CD14-positive monocyte (primary cell): Measurements from ENCODE around the gene GFI1. TPM values are rescaled to one million over a fixed set of nuclear protein-coding genes. Genes with fewer than 3 reads are reported as not detected.

Experiments
- DNase-seq, 3 donors: peaks; one replicate each; pipeline ENCODE4 v3.0.0-alpha.2; 2011 to 2022
- H2AFZ ChIP-seq: 2 replicates; pipeline ENCODE4 v1.6.0; 2012; ENCODE audit warnings: mild to moderate bottlenecking, low read depth, low read length, inconsistent platforms; ENCODE audit not compliant: insufficient read depth, poor library complexity, severe bottlenecking
- H3K27ac ChIP-seq, 2 donors: 1 replicate in 1 of 2; 2 replicates in 1 of 2; pipeline ENCODE4 v1.5.1; 2012 to 2013; ENCODE audit warnings: low read length in 2 of 2, control low read depth in 1 of 2, inconsistent platforms in 1 of 2, low read depth in 1 of 2, mild to moderate bottlenecking in 1 of 2
- H3K27me3 ChIP-seq, 2 donors: one replicate each; pipeline versions ENCODE4 v1.6.0 to v1.6.1; 2011 to 2013; ENCODE audit warnings: low read length in 2 of 2; ENCODE audit not compliant: control insufficient read depth in 2 of 2, insufficient read depth in 2 of 2
- H3K36me3 ChIP-seq, 2 donors: replicated peaks in 1 of 2; 1 replicate in 1 of 2; 2 replicates in 1 of 2; pipeline versions ENCODE4 v1.5.1 to v1.6.1; 2012 to 2013; ENCODE audit warnings: low read length in 2 of 2, control low read depth in 1 of 2, inconsistent platforms in 1 of 2, mild to moderate bottlenecking in 1 of 2; ENCODE audit not compliant: insufficient read depth in 2 of 2, control insufficient read depth in 1 of 2
- H3K4me1 ChIP-seq, 2 donors: 1 replicate in 1 of 2; 2 replicates in 1 of 2; pipeline versions ENCODE4 v1.5.1 to v1.6.1; 2012 to 2013; ENCODE audit warnings: low read length in 2 of 2, control low read depth in 1 of 2, inconsistent platforms in 1 of 2, mild to moderate bottlenecking in 1 of 2, moderate library complexity in 1 of 2; ENCODE audit not compliant: insufficient read depth in 2 of 2, control insufficient read depth in 1 of 2
- H3K4me2 ChIP-seq: replicated peaks from 2 replicates; pipeline ENCODE3; 2012; ENCODE audit warnings: low read length, moderate library complexity, mild to moderate bottlenecking; ENCODE audit not compliant: poor library complexity, severe bottlenecking; ENCODE audit errors: extremely low read depth
- H3K4me3 ChIP-seq, 3 experiments: fragments of 200-600 bp in 1 of 3; sonication (generic) in 1 of 3; replicated peaks in 1 of 3; 1 replicate in 2 of 3; 2 replicates in 1 of 3; pipeline ENCODE4 v1.5.1; 2011 to 2013; ENCODE audit warnings: low read length in 3 of 3, mild to moderate bottlenecking in 3 of 3, control low read depth in 2 of 3, low read depth in 2 of 3, inconsistent platforms in 1 of 3, moderate library complexity in 1 of 3
- H3K79me2 ChIP-seq: 2 replicates; pipeline ENCODE4 v1.6.0; 2012; ENCODE audit warnings: mild to moderate bottlenecking, control low read depth, inconsistent platforms, low read length, moderate library complexity; ENCODE audit not compliant: insufficient read depth
- H3K9ac ChIP-seq: 2 replicates; pipeline ENCODE4 v1.6.0; 2017; ENCODE audit warnings: low read length, mild to moderate bottlenecking; ENCODE audit not compliant: insufficient read depth, poor library complexity, severe bottlenecking
- H3K9me3 ChIP-seq, 2 donors: replicated peaks in 1 of 2; 1 replicate in 1 of 2; 2 replicates in 1 of 2; pipeline versions ENCODE4 v1.5.1 to v1.6.1; 2012 to 2013; ENCODE audit warnings: low read length in 2 of 2, control low read depth in 1 of 2; ENCODE audit not compliant: control insufficient read depth in 1 of 2, insufficient read depth in 1 of 2
- H4K20me1 ChIP-seq: 2 replicates; pipeline ENCODE4 v1.6.0; 2012; ENCODE audit warnings: mild to moderate bottlenecking, low read length, control low read depth, moderate library complexity; ENCODE audit not compliant: insufficient read depth
- H3K27ac Mint-ChIP-seq, 7 donors: one replicate each; pipeline ENCODE4 v1.8.0; 2020; ENCODE audit warnings: mild to moderate bottlenecking in 7 of 7, mixed read lengths in 7 of 7, moderate library complexity in 6 of 7, inconsistent platforms in 2 of 7
- H3K27me3 Mint-ChIP-seq, 3 donors: one replicate each; pipeline ENCODE4 v1.8.0; 2021 to 2022; ENCODE audit warnings: low read depth in 3 of 3, mild to moderate bottlenecking in 3 of 3, mixed read lengths in 3 of 3, moderate library complexity in 3 of 3, inconsistent platforms in 1 of 3
- H3K36me3 Mint-ChIP-seq, 2 donors: one replicate each; pipeline ENCODE4 v1.8.0; 2020; ENCODE audit warnings: mixed read lengths in 2 of 2, inconsistent platforms in 1 of 2, mild to moderate bottlenecking in 1 of 2
- H3K4me1 Mint-ChIP-seq: one replicate; pipeline ENCODE4 v1.8.0; 2020; ENCODE audit warnings: mild to moderate bottlenecking, mixed read lengths
- H3K4me3 Mint-ChIP-seq, 2 donors: one replicate each; pipeline ENCODE4 v1.8.0; 2020; ENCODE audit warnings: mild to moderate bottlenecking in 2 of 2, mixed read lengths in 2 of 2, moderate library complexity in 1 of 2
- H3K9me3 Mint-ChIP-seq, 7 donors: one replicate each; pipeline ENCODE4 v1.8.0; 2020 to 2022; ENCODE audit warnings: mixed read lengths in 7 of 7, mild to moderate bottlenecking in 6 of 7, moderate library complexity in 6 of 7, inconsistent platforms in 2 of 7
- CTCF ChIP-seq: fragments of 200-600 bp; IDR thresholded peaks from one replicate; pipeline ENCODE4 v1.8.0; 2022; ENCODE audit warnings: antibody characterized with exemption, mild to moderate bottlenecking
- WGBS: methylation state at CpG from one replicate; pipeline ENCODE4 v1.1.5; 2013; ENCODE audit warnings: missing lambda C conversion rate; ENCODE audit not compliant: insufficient coverage; 5-methylcytosine and 5-hydroxymethylcytosine counted together
- intact Hi-C, 2 donors: fragments of 100-400 bp; cut with micrococcal nuclease; formaldehyde crosslinking; loops; one replicate each; pipeline versions ENCODE4 v1.15.0 to v1.15.1; 2023
- polyA plus RNA-seq, 3 donors: library from polyadenylated mRNA; depleted of rRNA in 1 of 3; unstranded in 2 of 3; stranded (reverse) in 1 of 3; fragments of 300-500 nt in 2 of 3; fragments of >200 nt in 1 of 3; fragmentation: Illumina TruSeq in 2 of 3; gene quantifications; 1 replicate in 2 of 3; 2 replicates in 1 of 3; pipeline ENCODE4 v1.2.3, GENCODE V29; 2012 to 2021

GFI1 gene
- polyA plus RNA-seq, 3 donors = 0.35 TPM; not detected in 2

- Mint-ChIP-seq H3K9me3 (peaks cover 2 to 17% (median 4%) of the 10 kb centered on the region in 7 donors), H3K4me3 (no peak overlapping the region), H3K4me1 (no peaks in the 10 kb centered on the region), H3K27me3 (no peaks in the 10 kb centered on the region), H3K36me3 (no peaks in the 10 kb centered on the region), H3K27ac (no peak overlapping the region)
- no peak for TF ChIP-seq CTCF
- Histone ChIP-seq H3K4me2 (no peak overlapping the region), H3K9me3 (no peaks in the 10 kb centered on the region), H3K27me3 (no peaks in the 10 kb centered on the region), H3K79me2 (no peaks in the 10 kb centered on the region), H3K36me3 (no peaks in the 10 kb centered on the region), H3K4me3 (no peak overlapping the region), H3K27ac (no peak overlapping the region), H3K4me1 (no peaks in the 10 kb centered on the region), H3K9ac (no peak overlapping the region), H2AFZ (no peak overlapping the region), H4K20me1 (no peaks in the 10 kb centered on the region)
- no CpG with 5 or more reads among the region's 1 CpG for WGBS
- intact Hi-C loops = no loop called here
- no peak for DNase-seq
Observed at GRCh38 chr1:92430030-92430429, 56.7 kb downstream of the GFI1 start.

- Histone ChIP-seq H3K4me3 (no peak overlapping the region), H3K4me1 (peaks cover 0 to 4% of the 10 kb centered on the region in 2 donors)
Observed at GRCh38 chr1:92425617-92426016, 61.1 kb downstream of the GFI1 start.

More at GRCh38 chr1:92425617-92426016, 61.1 kb downstream of the GFI1 start:
- Histone ChIP-seq H3K27ac (no peak overlapping the region), H2AFZ (no peak overlapping the region), H3K9me3 (no peaks in the 10 kb centered on the region), H3K4me2 (no peak overlapping the region), H3K36me3 (no peaks in the 10 kb centered on the region), H3K27me3 (no peaks in the 10 kb centered on the region), H4K20me1 (no peaks in the 10 kb centered on the region), H3K9ac (no peak overlapping the region), H3K79me2 (no peaks in the 10 kb centered on the region)
- Mint-ChIP-seq H3K9me3 (peaks cover 0 to 1% (median 0%) of the 10 kb centered on the region in 7 donors), H3K36me3 (no peaks in the 10 kb centered on the region), H3K27me3 (peaks cover 1 to 2% (median 2%) of the 10 kb centered on the region in 3 donors), H3K4me3 (no peak overlapping the region), H3K4me1 (peaks cover 11% of the 10 kb centered on the region), H3K27ac (no peak overlapping the region)
- no peak for TF ChIP-seq CTCF
- intact Hi-C loops = no loop called here
- WGBS = 60% methylated on average over 2 of the region's 2 CpGs
- no peak for DNase-seq

Other genes with a start within 250 kb of the GFI1 start
- 1 to 10 TPM; 2.1 to 4.1 (median 2.6) TPM for gene GLMN, start 187.9 kb downstream of the GFI1 start, polyA plus RNA-seq
- gene RPAP2, start 187.9 kb downstream of the GFI1 start, polyA plus RNA-seq = 1 to 10 TPM; 4.4 to 7.8 (median 7.3) TPM